K562 (cell line): ENCODE measurements around the gene TOMM70. TPM values are rescaled to one million over a fixed set of nuclear protein-coding genes. Genes with fewer than 3 reads are reported as not detected.

ENCODE experiments used
- ATAC-seq: fragments of 200-7000 bp; cut with Tn5 transposase; 3 replicates; pipeline ENCODE4 v1.9.1; 2020; ENCODE audit warnings: moderate library complexity
- BruUV-seq: library from RNA; stranded (reverse); fragments of 400-500 nt; replicated peaks from 2 replicates; lab custom pipeline; 2021; lab: Mats Ljungman, UMichigan
- CTCF ChIA-PET: fragments of 300-600 bp; formaldehyde crosslinking; extraction: SDS; loops from one replicate; lab custom pipeline; 2021; ENCODE audit warnings: low intra/inter-chr PET ratio; lab: Yijun Ruan, JAX
- POLR2A ChIA-PET: fragments of 300-600, 350-650 bp; sonication (Branson Sonifier 250); formaldehyde crosslinking; extraction: SDS; loops from one replicate; lab custom pipeline; 2021; ENCODE audit warnings: antibody characterized with exemption, inconsistent platforms; lab: Yijun Ruan, JAX
- DNase-seq, 4 experiments: peaks; one replicate each; pipeline versions ENCODE4 v3.0.0 to v3.0.0-alpha.2; 2011 to 2018; ENCODE audit warnings: low spot score in 3 of 4, mixed read lengths in 3 of 4; ENCODE audit errors: extremely low read depth in 1 of 4
- FAIRE-seq: peaks from 2 replicates; lab custom pipeline; 2011; peaks lifted over from hg19 to GRCh38; lab: Jason Lieb, UNC
- H2AFZ ChIP-seq: 2 replicates; pipeline ENCODE4 v1.6.0; 2011; ENCODE audit warnings: low read depth, low read length, control low read depth, inconsistent platforms
- H3K27ac ChIP-seq: fragments of 200-600 bp; 3 replicates; pipeline ENCODE4 v1.8.0; 2011; ENCODE audit warnings: low read depth, mild to moderate bottlenecking, control low read depth, inconsistent platforms, low read length, moderate library complexity, mixed read lengths; ENCODE audit errors: extremely low read depth
- H3K27me3 ChIP-seq, 2 experiments: fragments of 300-600 bp in 1 of 2; 2 replicates in 1 of 2; 3 replicates in 1 of 2; pipeline versions ENCODE4 v1.6.0 to v1.8.0; 2011; ENCODE audit warnings: inconsistent platforms in 2 of 2, low read length in 2 of 2, mild to moderate bottlenecking in 1 of 2, mixed read lengths in 1 of 2, moderate library complexity in 1 of 2; ENCODE audit not compliant: control insufficient read depth in 2 of 2, insufficient read depth in 2 of 2
- H3K36me3 ChIP-seq: fragments of 300-600 bp; 3 replicates; pipeline ENCODE4 v1.8.0; 2011; ENCODE audit warnings: mild to moderate bottlenecking, low read length, inconsistent platforms; ENCODE audit not compliant: control insufficient read depth, insufficient read depth
- H3K4me1 ChIP-seq, 2 experiments: fragments of 200-600 bp in 1 of 2; replicated peaks in 1 of 2; 2 replicates in 1 of 2; 3 replicates in 1 of 2; pipeline versions ENCODE4 v1.5.1 to v1.8.0; 2011; ENCODE audit warnings: inconsistent platforms in 2 of 2, low read length in 2 of 2, mild to moderate bottlenecking in 1 of 2, mixed read lengths in 1 of 2, moderate library complexity in 1 of 2; ENCODE audit not compliant: control insufficient read depth in 2 of 2, insufficient read depth in 2 of 2
- H3K4me2 ChIP-seq: 2 replicates; pipeline ENCODE4 v1.6.1; 2011; ENCODE audit warnings: low read length, control low read depth, inconsistent platforms, mixed read lengths; ENCODE audit not compliant: insufficient read depth
- H3K4me3 ChIP-seq: fragments of 200-600 bp; sonication (generic), shearing (Covaris generic); 2 replicates; pipeline ENCODE4 v1.5.1; 2016; ENCODE audit warnings: control low read depth, inconsistent platforms
- H3K79me2 ChIP-seq: fragments of 200-600 bp; 3 replicates; pipeline ENCODE4 v1.8.0; 2011; ENCODE audit warnings: low read length, inconsistent platforms; ENCODE audit not compliant: control insufficient read depth, insufficient read depth
- H3K9ac ChIP-seq, 2 experiments: 2 replicates each; pipeline versions ENCODE4 v1.6.0 to v1.6.1; 2011; ENCODE audit warnings: low read depth in 2 of 2, low read length in 2 of 2, control low read depth in 1 of 2, inconsistent platforms in 1 of 2, mild to moderate bottlenecking in 1 of 2, mixed read lengths in 1 of 2; ENCODE audit not compliant: insufficient read depth in 1 of 2
- H3K9me1 ChIP-seq: one replicate; pipeline ENCODE4 v1.6.0; 2011; ENCODE audit warnings: inconsistent platforms, mild to moderate bottlenecking, low read length, moderate library complexity; ENCODE audit not compliant: control insufficient read depth, insufficient read depth
- H3K9me3 ChIP-seq: replicated peaks from 2 replicates; pipeline ENCODE4 v1.5.1; 2011; ENCODE audit warnings: low read depth, low read length, inconsistent platforms; ENCODE audit not compliant: control insufficient read depth, insufficient read depth
- H4K20me1 ChIP-seq: replicated peaks from 2 replicates; pipeline ENCODE4 v1.6.1; 2011; ENCODE audit warnings: low read length, inconsistent platforms, mixed read lengths; ENCODE audit not compliant: control insufficient read depth, insufficient read depth
- CXXC5 ChIP-seq: fragments of 250-450 bp; sonication (Bioruptor Pico); IDR thresholded peaks from 2 replicates; pipeline ENCODE4 v1.8.0; 2022; ENCODE audit warnings: inconsistent platforms, mild to moderate bottlenecking, moderate library complexity
- RBFOX2 ChIP-seq: fragments of 200-400 bp; formaldehyde crosslinking; IDR thresholded peaks from 2 replicates; pipeline ENCODE4 v1.6.1; 2017; ENCODE audit warnings: low read depth, mild to moderate bottlenecking, low read length, moderate library complexity
- SNIP1 ChIP-seq: fragments of 450-650 bp; IDR thresholded peaks from 2 replicates; pipeline ENCODE4 v1.7.1; 2017; ENCODE audit warnings: low read depth, mild to moderate bottlenecking
- ZNF165 ChIP-seq: fragments of 250-450 bp; sonication (Bioruptor Pico); IDR thresholded peaks from 2 replicates; pipeline ENCODE4 v1.4.0; 2020; ENCODE audit warnings: borderline replicate concordance
- ZNF384 ChIP-seq: IDR thresholded peaks from 2 replicates; pipeline ENCODE4 v1.6.1; 2012; ENCODE audit warnings: low read depth, low read length, improper control_type of control experiment
- WGBS: fragments of 100-300 bp; shearing (Covaris generic); methylation state at CpG from one replicate; pipeline ENCODE4 v1.1.6; 2016; ENCODE audit warnings: low coverage, mixed read lengths; ENCODE audit not compliant: insufficient coverage; ENCODE audit errors: missing lambda C conversion rate; 5-methylcytosine and 5-hydroxymethylcytosine counted together
- in situ Hi-C: fragments of 300-500 bp; cut with MboI; formaldehyde crosslinking; loops from 4 replicates; pipeline ENCODE4 v1.15.0; 2018; ENCODE audit warnings: inconsistent platforms, mixed read lengths
- intact Hi-C: fragments of 100-400 bp; cut with micrococcal nuclease; formaldehyde crosslinking; loops from 2 replicates; pipeline ENCODE4 v1.14.2; 2022
- polyA plus RNA-seq, 8 experiments: library from polyadenylated mRNA; depleted of rRNA in 4 of 8; stranded (reverse) in 5 of 8; unstranded in 3 of 8; fragments of >200 nt; fragmentation: Nextera tagmentation in 2 of 8; fragmentation: Illumina TruSeq in 1 of 8; extraction: Ambion mirVana in 2 of 8; extraction: Trizol in 1 of 8; gene quantifications; 2 replicates each; pipeline versions ENCODE4 v1.2.1 to v1.2.3, GENCODE V29; 2011 to 2014; ENCODE audit warnings: inconsistent platforms in 1 of 8, missing spikeins in 1 of 8
- total RNA-seq, 7 experiments: library from RNA; depleted of rRNA in 6 of 7; stranded (reverse); fragments of >200 nt in 6 of 7; fragmentation: Illumina TruSeq in 2 of 7; extraction: Trizol in 2 of 7; gene quantifications; 2 replicates each; pipeline versions ENCODE4 v1.2.1 to v1.2.3, GENCODE V29; 2011 to 2021; ENCODE audit warnings: low replicate concordance in 1 of 7
- TF ChIP-seq, protein P1 (sequence below): fragments of 450-650 bp; IDR thresholded peaks from 2 replicates; pipeline ENCODE4 v1.6.1; 2017; ENCODE audit warnings: antibody characterized with exemption

TOMM70 gene
- total and polyA plus RNA-seq, 9 of the 15 experiments (the other 6 are each of a cell fraction or from before 2014, with no cell fraction given), result 17.5 to 75.6 (median 54.9) TPM

DNA sequence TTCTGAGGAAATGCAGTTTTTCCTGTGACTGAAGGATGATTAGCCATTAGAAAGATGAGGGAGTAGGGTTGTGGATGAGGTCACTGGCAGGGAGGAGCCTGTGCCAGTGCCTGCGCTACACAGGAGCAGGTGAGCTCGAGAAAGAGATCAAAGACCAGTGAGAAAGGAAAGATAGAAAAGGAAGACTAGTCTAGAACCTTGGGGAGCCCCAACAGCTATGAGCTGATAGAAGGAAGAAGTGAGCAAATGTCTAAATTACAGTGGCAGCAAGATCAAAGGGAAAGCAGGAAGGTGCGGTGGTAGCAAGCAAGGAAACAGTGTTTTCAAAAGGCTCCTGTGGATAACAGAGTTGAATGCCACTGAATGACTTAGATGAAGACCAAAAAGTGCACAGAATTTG is 40.0 kb upstream of the TOMM70 start:
- in situ Hi-C loops, result no loop called here
- no peak for ATAC-seq
- DNase-seq, result no peak

More for the DNA sequence above, 40.0 kb upstream of the TOMM70 start:
- Histone ChIP-seq H3K36me3 (no peaks in the 10 kb centered on the region), H3K79me2 (no peaks in the 10 kb centered on the region), H3K9ac (no peak overlapping the region), H3K4me3 (no peak overlapping the region), H2AFZ (no peak overlapping the region), H3K4me2 (no peak overlapping the region), H4K20me1 (no peaks in the 10 kb centered on the region), H3K27me3 (no peaks in the 10 kb centered on the region), H3K9me1 (no peaks in the 10 kb centered on the region), H3K9me3 (no peaks in the 10 kb centered on the region; the same call in 1 of the 2 replicates), H3K4me1 (no peaks in the 10 kb centered on the region; a peak in 1 of 5 replicates), H3K27ac (no peak overlapping the region)
- POLR2A ChIA-PET, result no interaction called here
- intact Hi-C loops, result no loop called here
- FAIRE-seq, result no peak
- no TSS peak for BruUV-seq
- 61% methylated on average over 3 of the region's 3 CpGs for WGBS
- CTCF ChIA-PET, result no interaction called here
- no peak for TF ChIP-seq RBFOX2
- TF ChIP-seq ZNF165 (CRISPR knock-in tag), result no peak
- no peak for TF ChIP-seq CXXC5 (CRISPR knock-in tag)
- no peak for TF ChIP-seq SNIP1
- TF ChIP-seq, protein P1, sequence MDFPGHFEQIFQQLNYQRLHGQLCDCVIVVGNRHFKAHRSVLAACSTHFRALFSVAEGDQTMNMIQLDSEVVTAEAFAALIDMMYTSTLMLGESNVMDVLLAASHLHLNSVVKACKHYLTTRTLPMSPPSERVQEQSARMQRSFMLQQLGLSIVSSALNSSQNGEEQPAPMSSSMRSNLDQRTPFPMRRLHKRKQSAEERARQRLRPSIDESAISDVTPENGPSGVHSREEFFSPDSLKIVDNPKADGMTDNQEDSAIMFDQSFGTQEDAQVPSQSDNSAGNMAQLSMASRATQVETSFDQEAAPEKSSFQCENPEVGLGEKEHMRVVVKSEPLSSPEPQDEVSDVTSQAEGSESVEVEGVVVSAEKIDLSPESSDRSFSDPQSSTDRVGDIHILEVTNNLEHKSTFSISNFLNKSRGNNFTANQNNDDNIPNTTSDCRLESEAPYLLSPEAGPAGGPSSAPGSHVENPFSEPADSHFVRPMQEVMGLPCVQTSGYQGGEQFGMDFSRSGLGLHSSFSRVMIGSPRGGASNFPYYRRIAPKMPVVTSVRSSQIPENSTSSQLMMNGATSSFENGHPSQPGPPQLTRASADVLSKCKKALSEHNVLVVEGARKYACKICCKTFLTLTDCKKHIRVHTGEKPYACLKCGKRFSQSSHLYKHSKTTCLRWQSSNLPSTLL, result no peak
- no peak for TF ChIP-seq ZNF384
